GM04503 (cell line): ENCODE results near the gene MAT2B.

ENCODE experiments used
- DNase-seq: peaks from one replicate; pipeline ENCODE4 v3.0.0-alpha.2; 2012; ENCODE audit warnings: low read depth

MAT2B gene

DNA sequence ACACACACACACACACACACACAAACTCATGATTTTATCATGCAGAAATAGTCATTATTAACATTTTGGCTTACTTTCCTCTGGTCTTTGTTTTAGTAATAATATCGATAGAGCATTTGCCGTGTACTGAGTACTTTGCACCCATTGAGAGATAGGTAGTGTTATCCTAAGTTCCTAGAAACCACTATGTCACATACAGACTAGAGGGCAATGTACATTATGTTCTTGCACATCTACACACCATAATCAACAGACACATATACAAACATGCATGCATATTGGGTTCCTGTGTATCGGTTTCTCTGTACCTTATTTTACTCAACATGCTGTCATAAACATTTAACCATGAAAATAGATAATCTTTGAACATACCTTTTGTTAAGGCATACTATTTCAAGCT, 45.7 kb downstream of the MAT2B start:
- no peak for DNase-seq

- no peak for DNase-seq
Observed at GRCh38 chr5:163552536-163552935, 47.1 kb downstream of the MAT2B start.

DNA sequence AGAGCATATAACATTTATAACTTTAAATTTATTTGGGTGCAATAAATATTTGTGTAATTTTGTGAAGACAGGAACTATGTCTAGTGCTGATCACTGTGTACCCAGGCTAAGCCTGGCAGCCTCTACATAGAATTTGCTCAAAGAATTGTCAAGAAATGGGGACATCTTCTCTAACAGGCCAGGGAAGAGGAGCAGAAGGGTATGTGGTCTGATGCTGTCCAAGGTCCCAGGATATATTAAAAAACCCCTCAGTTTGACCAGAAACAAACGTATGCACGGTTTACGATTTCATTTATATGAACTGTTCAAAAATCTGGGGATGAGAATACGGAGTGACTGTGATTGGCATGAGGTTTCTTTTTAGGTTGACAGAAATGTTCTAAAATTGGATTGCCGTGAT, 55.9 kb downstream of the MAT2B start:
- no peak for DNase-seq

GRCh38 chr5:163562071-163562470, 56.7 kb downstream of the MAT2B start:
- no peak for DNase-seq

DNA sequence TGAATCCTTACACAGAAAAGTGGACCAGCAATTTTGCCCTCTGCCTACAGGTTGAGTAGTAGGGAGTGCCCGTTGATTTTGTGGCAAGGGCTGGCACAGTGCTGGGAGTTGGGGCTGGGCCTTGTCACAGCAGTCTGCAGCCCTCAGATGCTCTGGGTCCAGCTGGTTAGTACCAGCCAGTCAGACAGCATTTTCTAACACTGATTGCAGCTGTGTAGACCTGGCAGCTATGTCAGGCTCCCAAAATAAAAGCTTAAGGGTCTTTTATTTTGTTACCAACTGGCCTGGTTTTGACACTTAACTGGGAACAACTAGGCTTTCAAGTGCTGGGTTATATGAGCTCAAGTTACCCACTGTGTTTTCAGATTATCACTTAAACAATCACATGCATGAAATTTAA, 57.7 kb downstream of the MAT2B start:
- DNase-seq = no peak

DNA sequence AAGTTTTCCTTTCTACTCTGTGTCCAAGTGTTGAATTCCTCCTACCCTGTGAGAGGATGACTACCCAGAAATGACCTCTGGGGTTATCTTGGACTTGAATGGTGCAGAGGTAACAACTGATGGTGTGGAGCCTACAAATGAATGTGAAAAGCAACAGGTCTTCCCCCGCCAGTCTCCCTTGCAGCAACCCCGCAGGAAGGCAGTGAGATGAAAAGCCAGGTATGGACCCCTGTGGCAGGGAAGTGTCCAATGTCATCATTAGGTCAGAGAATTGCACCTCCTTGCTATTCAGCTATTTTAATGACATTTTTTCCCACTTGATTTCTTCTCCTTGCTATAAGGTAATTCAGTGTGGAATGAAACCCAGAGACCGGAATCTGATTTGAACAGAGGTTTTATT, 58.5 kb downstream of the MAT2B start:
- DNase-seq = no peak

DNA sequence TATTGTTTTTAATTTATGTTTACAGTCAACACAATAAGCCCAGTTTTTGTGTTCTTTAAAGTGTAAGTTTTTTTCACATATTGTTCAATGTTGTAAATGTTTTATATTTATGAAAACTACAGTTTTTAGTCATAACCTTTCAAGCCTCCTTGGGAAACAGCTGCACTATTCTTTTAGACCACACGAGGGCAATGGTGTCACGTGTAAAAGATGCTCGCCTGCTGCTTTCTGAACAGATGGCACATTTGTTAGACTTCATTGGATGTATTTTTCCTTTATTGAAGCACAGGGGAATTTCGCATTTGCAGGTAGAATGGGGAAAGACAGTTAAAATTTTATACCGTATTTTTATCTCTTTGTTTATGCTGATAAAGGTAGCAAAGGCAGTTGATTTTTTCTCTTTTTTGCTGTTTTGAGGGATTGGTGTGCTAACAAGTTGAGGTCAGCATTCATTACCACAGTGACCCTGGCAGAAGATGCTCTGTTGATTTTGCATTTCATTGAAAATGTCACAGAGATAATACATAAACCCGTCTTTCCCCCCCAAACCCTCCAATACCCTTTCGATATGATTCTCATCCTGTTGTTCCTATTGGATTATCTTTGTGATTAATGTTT, 59.0 kb downstream of the MAT2B start:
- no peak for DNase-seq

DNA sequence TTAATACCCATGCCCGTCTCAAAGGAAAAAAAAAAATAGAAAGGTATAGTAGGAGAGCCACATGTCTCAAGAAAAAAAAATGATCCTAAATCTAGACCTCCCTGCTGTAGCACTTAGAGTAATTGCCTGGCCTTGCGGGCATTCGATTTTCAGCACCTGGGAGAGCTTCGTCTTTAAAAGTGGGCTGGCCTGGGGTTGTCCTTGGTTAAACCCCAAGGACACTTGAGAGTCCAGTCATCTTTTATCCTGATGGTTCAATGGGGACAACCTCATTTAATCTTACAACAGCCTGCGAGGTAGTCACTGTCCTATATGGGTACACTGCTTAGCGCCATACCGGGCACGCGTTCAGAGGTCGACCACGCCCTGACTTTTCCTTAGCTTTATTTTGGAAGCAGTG, 60.1 kb downstream of the MAT2B start:
- DNase-seq = no peak

DNA sequence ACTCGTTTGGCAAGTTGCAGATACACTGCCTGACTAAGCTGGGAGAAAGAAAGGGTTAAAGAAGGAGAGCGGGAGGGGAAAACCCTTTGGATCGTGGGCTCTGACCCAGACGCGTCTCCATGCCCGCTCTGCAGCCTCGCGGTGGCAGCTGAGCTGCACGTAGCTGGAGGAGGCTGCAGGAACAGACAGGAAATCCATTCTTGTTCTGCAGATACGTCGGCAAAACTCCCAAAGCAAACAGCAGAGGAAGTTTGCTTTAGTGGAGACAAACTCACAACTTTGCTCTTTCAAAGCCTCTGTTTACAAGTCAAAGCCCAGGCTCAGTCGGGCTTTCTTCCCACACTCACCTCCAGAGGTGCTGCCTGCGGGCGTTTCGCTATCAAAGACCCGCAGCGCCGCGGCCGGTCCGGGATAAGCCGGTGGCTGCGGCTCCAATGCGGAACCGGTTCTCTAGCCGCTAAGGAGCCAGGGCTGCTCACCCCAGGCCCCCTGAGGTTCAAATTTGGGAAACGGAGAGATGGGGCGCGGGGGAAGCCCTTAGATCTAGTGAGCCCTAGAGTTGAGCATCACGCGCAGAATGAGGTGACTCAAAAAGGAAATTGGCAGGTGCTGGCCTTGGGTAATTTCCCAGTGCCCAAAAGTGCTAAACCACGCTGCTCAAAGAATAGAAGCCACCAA, 60.7 kb downstream of the MAT2B start:
- no peak for DNase-seq

DNA sequence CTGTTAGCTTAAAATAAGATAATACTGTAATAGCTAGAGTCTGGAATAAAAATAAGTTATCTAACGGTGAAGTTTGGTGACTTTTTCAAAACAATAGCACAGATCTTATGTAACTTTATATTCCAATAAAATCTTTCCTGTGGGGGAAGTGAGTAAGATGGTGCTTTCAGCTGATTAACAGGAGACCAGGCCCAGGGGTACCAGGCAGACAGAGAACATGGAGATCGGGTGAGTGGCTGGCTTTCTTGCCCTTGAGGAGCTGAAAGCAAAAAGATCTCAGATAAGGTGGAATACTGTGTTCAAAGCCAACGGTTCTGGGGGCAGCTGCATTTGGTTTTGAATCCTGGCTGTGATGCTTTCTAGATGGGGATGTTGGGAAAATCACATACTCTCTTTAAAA, 61.3 kb downstream of the MAT2B start:
- no peak for DNase-seq

DNA sequence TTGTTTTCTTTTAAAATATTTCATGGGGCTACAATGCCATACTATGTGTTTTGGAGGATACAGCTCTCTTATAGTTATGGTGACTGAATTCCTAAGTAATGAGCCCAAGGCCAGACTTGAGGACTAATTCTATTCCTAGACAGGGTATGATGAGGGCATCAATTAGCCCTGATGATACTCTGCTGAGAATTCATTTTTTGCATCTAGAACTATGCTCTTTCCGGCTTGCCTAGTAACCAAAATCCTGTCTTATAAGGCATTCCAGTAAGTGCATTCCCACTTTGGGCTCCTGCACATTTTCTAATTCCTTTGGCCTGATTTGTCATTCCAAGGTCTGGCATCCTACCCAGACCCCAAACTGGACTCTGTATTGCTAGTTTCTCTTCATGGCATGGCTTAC, 62.4 kb downstream of the MAT2B start:
- DNase-seq = no peak
